GM18520 (cell line): ENCODE results near the gene MAP4K3.

ENCODE experiments used
- ATAC-seq: cut with Tn5 transposase; IDR thresholded peaks from one replicate; pipeline ENCODE4 v1.9.1; 2021; ENCODE audit not compliant: unreplicated experiment

MAP4K3 gene

DNA sequence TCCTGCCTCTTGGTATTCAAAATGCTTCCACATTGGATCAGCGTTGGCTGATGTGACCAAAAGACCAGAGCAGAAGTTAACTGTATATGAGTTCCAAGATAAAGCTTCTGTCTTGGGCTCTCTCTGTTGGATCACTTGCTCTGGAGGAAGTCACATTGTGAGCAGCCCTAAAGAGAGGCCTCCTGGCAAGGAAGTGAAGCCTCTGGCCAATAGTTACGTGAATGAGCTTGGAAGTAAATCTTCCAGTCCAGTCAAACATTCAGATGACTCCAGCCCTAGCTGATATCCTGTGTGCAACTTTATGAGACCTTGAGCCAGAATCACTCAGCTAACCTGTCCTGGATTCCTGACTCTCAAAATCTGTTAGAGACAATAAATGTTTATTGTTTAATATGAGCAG lies 125.6 kb downstream of the MAP4K3 start:
- no peak for ATAC-seq

DNA sequence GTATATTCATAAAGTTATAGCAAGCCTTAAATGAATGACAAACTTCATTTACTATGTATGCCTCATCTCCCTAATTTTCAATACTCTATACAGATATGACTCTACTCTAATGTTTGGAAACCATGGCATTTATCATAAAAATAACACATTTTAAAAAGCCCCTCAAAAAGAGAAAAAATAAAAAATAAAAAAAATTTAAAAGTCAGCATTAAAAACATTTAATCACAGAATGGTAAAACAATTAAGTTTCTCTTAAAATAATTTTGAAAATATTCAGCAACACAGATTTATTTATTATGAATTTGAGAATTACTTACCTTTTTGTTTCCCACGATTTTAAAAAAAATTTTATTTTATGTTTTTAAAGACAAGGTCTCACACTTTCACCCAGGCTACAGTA lies 128.3 kb downstream of the MAP4K3 start:
- ATAC-seq = no peak

DNA sequence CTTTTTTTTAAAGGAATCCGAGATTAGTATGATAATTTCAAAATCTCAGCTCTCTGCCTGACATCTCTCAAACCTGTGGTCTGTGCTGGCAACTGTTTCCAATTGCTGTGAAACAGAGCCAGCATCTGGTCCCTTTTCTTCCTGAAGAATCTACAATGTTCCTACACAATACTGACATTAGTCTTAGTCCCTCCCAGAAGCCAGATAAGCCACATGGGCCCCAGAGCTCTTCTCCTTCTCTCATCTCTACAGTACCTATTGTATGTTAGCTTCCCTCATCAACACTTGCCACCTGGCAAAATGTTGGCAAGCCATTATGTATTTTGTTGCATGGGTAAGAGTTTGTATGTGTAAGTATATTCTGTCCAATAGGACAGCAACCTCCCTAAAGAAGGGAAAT lies 130.5 kb downstream of the MAP4K3 start:
- ATAC-seq = no peak

DNA sequence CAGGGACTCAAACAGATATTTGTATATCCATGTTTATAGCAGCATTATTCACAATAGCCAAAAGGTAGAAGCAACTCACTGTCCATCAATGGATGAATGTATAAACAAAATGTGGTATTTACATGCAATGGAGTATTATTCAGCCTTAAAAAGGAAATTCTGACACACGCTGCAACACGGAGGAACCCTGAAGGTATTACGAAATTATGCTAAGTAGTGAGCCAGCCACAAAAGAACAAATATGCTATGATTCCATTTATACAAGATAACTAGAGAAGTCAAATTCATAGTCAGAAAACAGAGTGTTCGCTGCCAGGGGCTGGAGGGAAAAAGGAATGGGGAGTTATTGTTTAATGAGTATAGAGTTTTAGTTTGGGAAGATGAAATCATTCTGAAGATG lies 132.4 kb downstream of the MAP4K3 start:
- ATAC-seq = no peak

DNA sequence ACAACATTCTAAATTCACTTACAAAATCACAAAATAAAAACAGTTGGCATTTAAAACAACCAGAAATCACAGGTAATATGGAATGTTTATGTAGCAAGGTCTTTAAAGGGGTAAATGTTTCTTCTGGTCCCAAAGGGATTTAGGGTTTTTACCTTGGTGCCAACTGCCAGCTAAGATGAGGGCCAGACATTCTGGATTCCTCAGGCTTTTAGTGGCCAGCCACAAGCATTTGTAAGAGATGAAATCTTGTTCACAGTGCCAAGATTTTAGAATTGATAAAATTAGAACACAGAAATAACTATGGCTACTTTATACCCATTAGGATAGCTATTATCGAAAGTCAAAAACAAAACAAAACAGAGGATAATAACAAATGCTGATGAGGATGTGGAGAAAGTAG lies 132.9 kb downstream of the MAP4K3 start:
- ATAC-seq = no peak

DNA sequence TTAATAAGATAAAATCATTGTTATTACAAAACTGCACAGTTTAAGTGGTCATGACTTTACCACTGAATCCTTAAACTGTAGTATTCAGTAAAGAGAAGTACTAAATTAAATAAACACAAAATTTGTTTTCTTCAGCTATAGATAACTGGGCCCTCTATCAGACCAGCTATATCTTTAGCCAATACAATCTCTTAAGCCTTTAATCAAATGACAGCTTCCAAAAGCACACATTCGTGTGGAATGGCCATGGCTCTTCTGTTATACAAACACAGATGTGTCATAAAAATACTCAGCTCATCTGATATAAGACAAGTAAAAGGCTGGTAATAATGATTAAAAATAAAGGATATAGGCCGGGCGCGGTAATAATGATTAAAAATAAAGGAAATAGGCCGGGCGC lies 135.7 kb downstream of the MAP4K3 start:
- ATAC-seq = no peak

DNA sequence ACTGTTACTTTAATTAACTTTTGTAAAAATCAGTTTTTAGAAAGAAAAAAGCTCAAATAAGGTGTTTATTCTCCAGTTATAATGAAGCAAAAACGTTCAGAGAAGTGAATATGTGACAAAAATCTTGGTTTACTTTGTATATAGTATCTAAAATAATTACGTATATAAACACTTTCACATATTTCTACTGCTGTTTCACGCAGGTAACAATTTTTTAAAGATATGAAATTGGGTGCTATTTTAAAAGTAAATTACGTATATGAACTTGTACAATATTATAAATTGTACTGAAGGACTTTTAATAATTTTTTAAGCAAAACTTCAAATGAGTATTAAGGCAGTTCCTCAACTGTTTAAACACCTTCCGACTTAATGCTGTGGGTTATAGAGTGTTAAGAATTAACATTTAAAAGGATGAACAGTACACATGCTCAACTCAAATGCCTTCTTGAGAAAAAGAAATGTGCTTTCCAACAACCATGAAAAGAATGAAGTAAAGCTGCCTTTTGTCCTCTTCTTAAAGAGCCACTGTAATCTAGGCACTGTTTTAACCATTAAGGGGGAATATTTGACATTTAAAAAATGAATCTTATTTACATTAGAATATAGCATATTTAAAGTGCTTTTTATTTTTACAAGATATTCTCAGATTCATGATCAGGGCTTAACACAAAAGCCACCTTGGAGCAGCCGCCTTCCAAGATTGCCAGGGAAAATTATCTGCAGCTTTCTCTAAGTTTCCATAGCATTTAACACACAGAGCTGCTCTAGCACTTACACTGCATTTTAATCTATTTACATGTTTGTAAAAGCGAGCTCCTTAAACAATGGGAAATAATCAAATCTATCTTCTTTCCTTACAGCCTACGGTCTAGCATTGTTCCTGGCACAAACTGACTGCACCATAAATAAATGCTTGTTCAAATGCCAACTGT lies 136.8 kb downstream of the MAP4K3 start:
- no peak for ATAC-seq

DNA sequence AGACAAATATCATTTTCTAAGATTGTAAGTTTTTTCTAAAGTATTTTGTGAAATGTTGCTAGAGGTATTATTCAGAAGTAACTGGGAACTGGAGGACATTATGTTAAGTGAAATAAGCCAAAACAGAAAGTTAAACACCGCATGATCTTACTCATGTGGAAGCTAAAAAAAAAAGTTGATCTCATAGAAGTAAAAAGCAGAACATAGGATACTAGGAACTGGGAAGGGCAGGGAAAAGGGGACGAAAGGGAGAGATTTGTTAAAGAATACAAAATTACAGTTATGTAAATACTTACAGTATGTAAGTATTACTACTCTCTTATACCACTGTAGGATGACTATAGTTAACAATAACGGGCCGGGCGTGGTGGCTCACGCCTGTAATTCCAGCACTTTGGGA lies 146.7 kb downstream of the MAP4K3 start:
- no peak for ATAC-seq

DNA sequence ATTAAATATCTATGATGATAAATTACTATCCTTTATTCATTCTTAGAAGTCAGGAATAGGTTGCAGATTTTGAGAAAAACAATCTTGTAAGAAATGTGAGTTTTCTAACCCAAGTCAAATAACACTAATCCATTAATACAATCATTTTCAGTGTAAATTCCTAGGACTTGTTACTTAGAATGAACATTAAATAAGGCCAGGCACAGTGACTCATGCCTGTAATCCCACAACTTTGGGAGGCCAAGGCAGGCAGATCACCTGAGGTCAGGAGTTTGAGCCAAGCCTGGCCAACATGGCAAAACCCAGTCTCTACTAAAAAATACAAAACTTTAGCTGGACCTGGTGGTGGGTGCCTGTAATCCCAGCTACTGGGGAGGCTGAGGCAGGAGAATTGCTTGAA lies 147.5 kb downstream of the MAP4K3 start:
- no peak for ATAC-seq

DNA sequence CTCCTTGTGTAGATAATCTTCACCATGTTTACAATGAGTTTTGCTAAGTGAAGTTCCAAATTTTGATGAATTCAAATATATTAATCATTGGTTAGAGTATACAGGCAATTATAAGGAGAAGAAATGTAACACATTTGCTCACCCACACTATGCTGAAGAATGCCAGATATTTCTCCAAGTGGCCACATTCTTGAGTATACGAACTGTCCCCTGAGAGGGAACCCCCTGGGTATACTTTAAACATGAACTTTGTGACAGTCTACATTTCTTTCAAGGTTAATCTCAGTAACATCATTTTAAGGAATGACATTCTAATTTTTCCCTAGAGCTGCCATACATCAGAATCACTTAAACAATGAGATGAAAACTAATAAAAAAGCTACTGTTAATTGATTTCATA lies 153.5 kb downstream of the MAP4K3 start:
- no peak for ATAC-seq

DNA sequence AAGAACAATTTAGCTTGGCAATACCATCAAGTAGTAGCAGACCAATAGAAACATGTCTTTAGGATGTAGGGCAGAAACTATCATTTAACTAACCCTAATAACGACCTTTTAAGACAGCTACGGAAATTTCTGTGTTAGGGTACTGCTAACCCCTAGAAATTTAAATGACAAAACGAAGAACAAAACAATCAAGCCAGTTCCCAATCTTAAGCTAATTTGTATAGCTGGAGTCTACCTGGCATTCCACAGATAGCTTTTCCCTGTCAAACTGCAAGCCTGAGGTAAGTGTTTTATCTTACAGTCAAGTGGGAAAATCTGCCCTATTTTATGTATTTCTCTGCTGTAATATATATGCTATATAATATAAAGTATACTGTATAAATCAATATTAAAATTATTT lies 155.7 kb downstream of the MAP4K3 start:
- no peak for ATAC-seq

DNA sequence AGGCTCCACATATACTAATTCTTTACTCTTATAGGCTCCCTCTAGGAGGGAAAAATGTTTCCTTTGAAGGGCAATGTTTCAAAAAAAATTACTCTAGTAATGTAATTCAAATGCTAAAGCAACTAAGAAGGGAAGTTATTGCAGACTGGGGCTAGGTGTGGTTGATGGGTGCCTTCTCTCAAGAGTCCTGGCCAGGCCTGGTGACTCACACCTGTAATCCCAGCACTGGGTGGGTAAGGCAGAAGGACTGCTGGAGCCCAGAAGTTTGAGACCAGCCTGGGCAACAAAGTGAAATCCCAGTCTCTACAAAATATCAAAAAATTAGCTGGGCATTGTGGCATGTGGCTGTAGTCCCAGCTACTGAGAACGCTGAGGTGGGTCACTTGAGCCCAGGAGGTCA lies 162.1 kb downstream of the MAP4K3 start:
- ATAC-seq = no peak

DNA sequence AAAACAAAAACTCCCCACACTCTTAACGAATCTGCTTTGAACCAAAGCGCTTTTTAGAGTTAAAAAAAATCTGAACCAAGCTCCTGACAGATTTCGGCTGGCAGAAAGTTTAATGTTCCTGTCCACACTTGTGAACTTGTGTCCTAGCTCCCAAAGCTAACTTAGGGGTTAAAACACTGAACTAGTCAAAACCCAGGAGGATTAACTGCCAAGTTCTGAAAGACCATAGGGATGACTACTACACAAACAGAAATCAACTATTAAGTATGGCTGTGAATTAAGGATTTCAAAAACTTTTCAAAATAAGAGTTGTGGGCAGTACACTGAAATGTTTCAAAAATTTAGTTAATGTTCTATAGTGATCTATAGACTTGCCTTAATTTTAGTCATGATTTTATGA lies 167.1 kb downstream of the MAP4K3 start:
- no peak for ATAC-seq

DNA sequence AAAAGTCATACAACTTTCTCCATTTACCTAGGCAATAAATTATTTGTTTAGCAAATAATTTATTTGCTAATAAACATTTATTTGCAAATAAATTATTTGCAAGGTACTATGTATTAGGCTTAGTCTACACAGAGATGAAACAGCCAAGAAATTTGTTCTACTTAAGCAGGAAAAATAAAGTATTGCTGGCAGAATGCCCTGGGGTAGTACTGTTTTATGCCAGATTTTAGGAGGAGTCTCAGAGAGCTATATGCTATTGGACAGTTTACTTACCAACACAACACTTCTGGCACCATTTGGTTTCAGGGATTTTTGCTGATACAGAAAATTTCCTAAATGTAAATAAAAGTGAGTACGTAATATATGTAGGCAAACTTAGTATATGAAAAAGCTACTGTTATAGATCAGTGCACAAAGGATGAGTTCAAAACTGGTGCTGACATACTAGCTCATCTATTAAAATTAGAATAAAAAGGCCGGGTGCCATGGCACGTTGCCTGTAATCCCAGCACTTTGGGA lies 170.1 kb downstream of the MAP4K3 start:
- ATAC-seq = no peak

DNA sequence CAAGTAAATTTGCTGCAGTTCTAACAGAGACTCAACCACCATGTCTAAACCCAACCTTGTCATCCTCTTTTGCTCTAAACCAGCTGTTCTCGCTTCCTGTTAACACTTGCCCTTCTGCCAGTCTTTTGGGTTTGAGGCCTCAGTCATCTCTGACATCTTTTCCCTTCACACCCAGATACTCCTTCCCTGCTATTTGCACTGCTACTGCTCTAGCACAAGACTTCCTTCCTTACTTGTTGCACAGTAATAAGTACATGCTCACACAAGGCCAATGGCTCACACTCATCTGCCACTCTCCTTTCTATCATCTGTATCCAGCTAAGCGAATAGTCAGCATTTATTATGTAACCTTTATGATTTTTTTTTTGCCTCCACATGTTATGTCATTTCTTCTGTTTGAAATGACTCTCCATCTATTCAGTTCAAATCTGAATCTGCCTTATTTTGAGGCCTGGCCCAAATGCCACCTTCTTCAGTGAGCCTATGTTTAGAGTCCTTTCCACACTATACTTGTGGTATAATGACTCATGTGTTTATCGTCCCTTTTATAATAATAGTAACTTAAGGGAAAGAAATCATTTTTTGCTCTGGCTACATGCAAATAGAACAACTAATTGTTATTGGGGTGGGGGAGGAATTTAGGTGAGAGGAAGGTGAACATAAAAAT lies 170.8 kb downstream of the MAP4K3 start:
- ATAC-seq = peak; percentile 73

DNA sequence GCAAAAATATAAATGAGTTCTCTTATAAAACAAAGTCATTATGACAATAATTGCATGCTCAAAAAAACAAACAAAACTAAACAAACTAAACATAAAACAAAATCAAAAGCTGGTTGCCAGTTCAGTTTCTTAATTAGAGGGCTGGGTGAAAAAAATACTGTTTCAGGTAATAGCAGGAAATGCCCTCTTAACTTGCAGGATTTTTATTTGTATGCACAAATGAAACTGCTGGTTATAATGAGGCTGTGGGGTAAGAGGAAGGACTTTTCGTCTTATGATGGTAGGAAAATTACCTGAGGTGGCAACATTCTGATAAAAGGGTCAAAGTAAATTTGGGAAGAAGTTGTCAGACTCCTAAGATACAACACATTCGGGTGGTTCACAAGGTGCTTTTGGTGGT lies 171.8 kb downstream of the MAP4K3 start:
- no peak for ATAC-seq

DNA sequence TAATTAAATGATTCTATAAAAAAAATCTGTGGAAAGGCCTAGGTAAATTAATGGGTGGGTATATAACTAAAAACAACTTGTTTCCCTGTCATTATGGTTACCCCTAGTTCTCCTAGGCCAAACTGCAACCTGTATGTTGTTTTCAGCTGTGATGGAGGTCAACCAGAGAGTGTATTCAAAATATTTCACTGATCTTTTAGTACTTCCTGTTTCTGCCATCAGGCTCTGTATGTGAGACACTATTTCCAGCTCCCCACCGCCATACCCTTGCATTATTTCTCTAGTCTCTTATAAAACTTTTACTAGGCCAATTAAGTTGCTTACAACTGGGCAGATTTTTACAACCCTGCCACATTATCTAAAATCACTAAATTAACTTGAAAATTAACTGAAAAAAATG lies 172.4 kb downstream of the MAP4K3 start:
- peak; percentile 47 for ATAC-seq

DNA sequence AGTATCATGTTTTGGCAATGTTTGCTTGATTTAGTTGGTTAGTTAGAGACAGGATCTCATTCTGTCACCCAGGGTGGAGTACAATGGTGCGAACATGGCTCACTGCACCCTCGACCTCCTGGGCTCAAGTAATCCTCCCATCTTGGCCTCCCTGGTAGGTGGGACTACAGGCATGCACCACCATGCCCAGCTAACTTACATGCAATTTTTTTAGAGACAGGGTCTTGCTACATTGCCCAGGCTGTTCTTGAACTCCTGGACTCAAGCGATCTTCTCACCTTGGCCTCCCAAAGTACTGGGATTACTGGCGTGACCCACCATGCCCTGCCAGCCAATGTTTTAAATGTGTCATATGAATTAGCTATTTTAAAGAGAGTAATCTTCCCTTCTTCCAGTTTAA lies 177.0 kb downstream of the MAP4K3 start:
- ATAC-seq = no peak

DNA sequence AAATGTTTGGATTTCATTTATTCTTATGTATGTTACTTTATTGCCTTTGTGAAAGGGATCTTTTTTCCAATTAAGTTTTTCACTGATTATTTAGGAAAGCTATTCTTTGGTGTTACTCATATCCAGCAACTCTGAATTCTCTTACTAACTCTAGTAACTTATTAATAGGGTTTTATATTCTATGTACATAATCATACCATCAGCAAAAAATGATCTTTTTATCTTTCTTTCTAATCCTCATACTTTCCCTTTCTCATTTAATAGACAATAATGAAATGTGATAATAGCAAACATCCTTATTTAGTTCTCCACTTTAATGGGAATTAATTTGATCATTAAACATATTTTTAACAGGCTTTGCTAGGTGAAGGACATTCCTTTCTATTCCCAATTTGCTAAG lies 181.0 kb downstream of the MAP4K3 start:
- ATAC-seq = no peak

DNA sequence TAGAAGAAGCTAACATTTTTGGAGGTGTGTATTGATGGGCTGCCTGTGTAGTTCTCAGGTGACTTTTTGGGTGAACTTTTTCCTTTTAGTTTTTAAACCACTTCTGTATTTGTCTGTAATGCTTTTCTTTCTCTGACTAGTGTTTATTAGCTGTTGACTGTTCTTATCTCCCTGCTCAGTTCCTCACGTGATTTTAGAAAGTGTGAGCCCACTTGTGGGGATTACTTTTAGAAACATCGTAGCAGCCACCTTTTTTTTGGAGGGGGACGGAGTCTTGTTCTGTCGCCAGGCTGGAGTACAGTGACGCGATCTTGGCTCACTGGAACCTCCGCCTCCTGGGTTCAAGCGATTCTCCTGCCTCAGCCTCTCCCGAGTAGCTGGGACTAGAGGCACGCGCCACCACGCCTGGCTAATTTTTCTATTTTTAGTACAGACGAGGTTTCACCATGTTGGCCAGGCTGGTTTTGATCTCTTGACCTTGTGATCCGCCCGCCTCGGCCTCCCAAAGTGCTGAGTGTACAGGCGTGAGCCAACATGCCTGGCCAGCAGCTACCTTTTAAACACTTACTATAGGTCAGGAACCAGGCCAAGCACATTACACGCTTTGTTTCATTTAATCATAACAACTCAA lies 184.1 kb downstream of the MAP4K3 start:
- ATAC-seq = no peak

DNA sequence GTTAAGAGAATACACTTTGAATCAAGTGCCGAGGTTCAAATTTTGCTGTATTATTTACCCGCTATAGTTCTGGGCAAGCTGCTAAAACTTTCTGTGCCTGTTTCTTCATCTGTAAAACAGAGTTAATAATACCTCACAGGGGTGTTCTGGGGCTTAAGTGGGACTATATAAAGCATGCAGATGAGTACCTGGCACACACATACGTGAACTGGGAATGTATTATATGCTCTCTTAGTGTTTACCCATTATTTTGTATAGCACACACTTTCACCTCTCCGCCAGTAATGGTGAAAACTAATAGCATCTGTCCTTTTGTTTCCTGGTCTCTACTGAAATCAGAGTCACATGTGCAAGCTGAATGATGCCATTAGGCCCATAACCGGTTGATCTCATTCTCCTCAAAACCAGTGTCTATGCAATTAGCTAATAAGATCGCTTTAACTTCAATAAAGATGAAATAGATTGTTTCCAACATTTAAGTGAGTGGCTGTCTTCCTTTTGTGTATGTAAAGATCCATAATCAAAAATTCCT lies 189.5 kb downstream of the MAP4K3 start:
- ATAC-seq = no peak
